CD4-positive, alpha-beta T cell treated with Interleukin-10 for 1 hour (primary cell): ENCODE data around the gene RPS6KA5.
A peak's percentile ranks its signal among the peaks of the same experiment; 100 is the strongest.

Source experiments
- DNase-seq: peaks from one replicate; pipeline ENCODE4 v3.0.0-alpha.2; 2020

Gene RPS6KA5

DNA sequence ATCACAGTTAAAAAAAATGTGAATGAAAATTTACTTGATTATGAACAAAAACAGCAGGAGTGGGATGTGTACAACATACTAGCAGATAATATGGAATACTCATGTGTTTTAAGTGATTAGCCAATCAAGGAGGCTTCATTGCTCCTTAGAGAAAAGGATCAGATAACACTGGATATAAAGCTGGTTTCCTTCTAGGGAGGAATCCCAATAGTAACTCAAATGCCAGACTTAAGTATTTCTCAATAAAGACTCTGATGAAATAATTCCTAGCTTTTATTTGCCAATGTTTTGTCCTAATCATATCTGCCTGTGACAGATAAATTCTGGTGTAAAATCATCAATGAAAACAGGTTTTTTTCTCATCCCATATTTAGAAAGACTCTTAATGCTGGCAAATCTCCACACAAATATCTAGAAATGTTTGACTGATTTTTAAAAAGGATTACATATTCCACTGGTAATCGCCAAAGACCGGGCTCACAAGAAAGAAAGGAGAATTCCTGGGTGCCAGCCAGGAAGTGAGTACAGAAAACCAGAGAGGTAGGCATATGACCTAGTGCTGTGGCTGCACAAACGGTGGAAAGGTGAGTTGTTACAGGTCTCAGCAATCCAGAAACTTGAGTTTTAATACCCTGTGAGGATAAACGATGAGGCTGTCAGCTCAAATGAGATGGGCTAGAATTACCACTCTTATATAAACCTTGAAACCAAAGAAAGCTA is 135.7 kb downstream of the RPS6KA5 start:
- no peak for DNase-seq

DNA sequence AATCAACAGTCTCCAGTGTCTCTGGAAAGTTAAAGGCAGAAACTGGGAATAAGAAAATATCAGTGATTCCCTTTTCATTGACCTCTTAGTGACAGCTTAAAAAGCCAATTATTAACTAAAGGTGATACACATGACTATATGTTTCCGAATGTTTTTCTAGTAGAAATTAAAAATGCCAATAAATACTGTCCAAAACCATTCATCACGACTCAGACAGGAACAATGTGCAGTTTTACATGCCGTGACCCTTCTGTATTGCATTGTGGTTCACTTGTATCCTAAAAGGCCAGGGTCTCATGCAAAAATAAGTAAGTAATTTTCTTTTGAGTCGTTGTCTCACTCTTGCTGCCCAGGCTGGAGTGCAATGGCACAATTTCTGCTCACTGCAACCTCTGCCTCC is 138.3 kb downstream of the RPS6KA5 start:
- DNase-seq: no peak

DNA sequence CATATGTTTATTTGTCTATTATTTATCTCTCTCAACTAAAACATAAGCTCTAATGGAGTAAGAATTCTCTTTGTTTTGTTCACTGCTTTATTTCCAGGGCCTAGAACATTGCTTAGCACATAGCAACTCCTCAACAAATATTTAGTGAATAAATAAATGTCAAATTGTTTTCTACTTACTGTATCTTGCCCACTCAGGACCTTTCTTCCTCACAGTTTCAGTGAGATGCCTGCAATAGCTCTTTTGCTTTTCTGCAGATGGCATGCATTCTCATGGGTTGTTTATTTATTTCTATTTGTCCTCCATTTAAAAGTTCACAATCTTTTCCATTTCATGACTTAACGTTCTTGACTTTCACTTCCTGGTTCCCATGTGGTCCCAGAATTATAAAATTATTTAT is 149.3 kb downstream of the RPS6KA5 start:
- DNase-seq: no peak

DNA sequence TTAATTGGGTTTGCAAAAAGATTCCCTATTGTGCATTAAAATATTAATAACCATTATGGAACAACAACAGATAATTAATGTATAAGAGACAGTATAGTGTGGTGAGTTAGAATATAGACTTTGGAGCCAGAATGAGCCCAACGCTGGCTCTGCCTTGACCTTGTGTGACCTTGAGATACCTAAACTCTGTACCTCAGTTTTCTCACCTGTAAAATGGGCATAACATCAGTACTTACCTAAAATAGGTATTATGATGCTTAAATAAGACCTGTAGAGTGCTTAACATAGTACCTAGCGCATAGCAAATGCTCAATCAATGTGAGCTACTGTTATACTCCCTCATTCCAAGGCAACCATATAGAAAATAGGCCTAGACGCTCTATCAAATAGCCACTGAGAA is 153.3 kb downstream of the RPS6KA5 start:
- DNase-seq: no peak

DNA sequence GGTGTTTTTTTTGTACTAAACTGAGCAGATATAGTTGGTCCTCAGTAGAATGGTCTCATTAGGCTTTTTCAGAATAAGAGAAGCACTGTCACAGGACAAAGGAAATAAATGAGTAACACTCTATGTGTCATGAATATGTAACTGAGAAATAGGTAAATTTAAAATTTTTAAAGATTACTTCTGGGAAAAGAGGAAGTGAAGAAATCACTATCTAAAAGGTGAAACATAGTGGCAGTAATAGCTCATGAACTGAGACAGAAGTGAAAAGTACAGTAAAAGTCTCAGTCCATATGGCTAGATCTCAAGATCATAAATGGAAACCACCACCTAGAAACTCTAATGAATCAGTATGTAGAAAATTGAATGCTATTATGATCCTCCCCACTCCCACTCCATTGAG is 154.9 kb downstream of the RPS6KA5 start:
- no peak for DNase-seq

DNA sequence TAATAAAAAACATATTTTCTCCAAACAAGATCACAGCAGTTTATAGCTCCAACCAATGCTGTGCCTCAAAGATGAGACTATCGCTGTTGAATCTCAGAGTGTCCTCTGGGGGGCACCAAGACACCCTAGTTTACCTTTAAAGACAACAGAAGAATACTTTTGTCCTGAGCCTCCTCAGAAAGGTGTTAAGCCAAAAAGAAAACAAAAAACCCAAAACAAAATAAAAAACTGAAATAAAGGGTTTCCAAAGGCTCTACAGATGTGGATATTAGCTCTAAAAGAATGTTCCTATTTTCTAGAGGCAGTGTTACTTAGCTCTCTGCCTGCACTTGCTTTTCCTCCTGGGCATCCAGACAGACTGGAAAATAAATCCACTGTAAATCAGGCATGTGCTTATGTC is 157.3 kb downstream of the RPS6KA5 start:
- peak; percentile 76 for DNase-seq

DNA sequence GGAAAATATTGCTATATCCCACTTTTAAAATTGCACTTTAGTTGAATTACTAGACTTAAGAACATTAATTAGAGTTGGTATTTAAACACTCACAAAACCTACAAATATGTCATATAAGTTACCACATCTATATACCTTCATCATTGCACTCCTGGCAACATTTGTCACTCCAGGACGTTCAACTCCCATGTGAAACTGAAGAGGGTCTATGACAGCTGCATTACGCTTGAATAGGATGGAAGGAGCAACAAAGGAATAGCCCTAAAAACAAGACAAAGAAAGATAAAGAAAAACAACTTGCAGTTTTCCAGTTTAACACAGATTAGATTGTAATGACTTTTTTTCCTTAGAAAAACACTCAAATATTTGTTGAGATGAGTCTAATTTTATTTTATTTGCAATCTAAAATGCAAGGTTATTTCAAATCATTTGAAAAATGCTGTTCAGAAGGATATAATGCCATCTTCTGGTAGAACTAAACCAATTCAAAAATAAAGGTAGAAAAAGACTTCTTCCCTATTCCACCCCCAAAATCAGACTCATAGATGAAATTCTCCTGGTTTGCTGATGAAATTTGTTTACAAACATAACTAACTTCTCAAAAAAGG is 159.9 kb downstream of the RPS6KA5 start:
- no peak for DNase-seq

DNA sequence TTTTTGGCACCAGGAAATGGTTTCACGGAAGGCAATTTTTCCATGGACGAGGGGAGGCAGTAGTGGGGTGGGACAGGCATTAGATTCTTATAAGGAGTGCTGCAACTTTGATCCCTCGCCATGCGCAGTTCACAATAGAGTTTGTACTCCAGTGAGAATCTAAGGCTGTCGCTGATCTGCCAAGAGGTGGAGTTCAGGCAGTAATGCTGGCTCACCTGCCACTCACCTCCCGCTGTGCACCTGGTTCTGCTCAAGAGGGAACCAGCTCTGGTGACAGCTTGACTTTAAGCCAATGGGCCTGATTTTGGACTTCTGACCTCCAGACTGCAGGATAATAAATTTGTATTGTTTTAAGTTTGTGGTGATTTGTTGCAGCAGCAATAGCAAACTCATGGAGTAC is 163.4 kb downstream of the RPS6KA5 start:
- no peak for DNase-seq

DNA sequence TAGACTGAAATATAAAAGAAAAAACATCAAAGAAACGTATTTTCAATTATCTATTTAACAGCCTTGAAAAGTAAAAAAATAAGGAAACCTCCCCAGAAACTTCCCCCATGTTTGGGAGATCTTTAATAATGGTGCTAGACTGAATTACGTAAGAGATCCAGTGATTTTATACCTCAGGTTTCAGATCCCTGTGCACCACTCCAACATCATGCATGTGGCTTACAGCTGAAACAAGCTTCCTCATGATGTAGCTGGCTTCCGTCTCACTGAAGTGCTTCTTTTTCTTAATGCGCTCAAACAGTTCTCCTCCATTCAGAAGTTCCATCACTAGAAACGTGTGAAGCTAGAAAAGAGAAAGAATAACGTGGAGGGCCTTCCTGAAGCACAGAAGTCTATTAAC is 166.2 kb downstream of the RPS6KA5 start:
- no peak for DNase-seq

DNA sequence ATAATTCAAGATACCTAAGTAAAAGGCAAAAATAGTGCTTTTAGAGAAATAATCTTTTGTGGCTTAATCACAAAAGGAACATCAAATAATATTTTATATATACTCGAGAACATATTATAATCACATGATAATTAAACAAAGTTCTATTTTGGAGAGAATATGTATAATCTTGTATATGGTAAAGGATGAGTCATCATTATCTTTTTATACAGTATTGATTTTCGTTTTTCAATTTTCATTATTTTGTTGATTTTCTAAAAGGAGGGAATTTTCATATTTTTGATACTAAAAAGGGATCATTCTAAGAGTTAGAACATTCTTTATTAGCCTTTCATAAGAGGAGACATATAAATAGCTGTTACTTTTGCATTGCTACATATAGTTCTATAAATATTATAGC is 166.9 kb downstream of the RPS6KA5 start:
- DNase-seq: no peak

DNA sequence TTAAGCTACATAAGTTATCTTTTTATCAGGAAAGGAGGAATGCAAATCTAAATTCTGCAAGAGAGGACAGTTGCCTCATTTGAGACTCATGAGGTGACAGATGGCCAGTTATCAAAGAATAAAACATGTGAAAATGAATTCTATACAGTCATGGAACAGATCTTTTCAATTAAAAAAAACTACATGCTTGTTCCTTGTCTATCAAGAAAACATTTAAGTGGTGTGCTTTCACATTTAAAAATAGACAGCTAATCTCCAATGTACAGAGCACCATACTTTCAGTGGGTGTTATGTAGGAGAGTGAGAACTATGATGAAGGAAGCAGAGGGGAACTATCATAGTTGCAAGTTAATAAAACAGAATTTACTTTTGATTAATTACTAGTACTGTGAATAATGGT is 167.5 kb downstream of the RPS6KA5 start:
- no peak for DNase-seq

DNA sequence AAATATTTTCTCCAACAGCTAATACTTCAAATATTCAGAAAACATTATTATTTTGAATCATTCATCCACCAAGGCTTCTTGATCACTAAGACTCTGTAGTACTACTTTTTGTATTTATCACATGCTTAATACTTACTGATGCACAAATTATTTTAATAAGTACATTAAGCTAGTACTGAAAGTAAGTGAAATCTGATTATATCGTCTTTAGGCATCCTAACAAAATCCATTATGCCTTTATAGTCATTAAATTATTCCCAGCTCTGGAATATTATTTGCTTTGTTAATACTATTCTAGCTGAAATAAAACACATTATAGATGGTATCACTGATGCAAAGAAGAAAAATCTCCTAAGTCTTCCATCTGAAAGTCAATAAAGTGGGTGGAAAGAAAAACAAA is 169.1 kb downstream of the RPS6KA5 start:
- no peak for DNase-seq

DNA sequence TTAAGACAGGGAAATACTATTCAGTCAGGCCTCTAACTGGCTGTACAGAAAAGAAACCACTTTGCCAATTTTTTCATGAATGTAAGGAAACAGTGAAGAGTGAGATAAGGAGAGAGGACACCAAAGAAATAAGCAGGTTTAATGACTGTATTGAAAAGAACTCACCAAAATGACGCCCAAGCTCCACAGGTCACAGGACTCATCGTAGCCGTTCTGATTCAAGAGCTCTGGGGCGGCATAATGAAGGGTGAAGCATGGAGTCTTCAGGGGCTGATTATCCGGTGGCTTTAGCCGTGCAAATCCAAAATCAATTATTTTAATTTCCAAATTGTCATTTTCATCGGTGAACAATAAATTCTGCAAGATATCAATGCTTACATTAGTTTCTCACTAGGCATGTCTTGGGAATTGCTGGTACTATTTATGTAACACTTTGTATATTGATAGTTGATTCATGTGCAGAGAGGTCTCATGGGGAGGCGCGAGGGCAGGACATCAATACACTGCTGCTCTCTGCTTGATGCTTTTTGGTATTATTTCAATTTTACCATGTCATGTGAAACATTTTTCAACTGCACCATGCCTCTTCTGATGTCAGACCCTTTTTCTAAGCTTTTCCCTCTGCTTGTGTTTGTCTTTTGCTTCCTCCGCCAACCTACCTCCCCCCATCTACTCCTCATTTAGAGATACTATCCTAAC is 170.0 kb downstream of the RPS6KA5 start:
- no peak for DNase-seq

DNA sequence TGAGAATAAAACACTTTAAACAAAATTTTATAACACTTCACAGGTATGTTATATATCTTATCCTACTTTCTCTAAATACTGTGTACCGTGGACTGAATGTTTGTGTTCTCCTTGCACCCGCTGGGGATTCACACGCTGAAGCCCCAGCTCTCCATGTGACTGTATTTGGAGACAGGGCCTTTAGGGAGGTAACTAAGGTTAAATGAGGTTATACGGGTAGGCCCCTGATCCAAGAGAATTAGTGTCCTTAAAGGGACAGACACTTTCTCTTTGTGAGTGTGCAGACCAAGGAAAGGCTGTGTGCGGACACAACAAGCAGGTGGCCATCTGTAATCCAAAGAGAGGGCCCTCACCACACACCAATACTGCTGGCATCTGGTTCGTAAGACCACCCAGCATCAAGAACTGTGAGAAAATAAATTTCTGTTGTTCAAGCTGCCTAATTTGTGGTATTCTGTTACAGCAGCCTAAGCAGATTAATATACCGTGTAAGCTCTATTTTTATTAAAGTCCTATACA is 174.1 kb downstream of the RPS6KA5 start:
- DNase-seq: no peak

DNA sequence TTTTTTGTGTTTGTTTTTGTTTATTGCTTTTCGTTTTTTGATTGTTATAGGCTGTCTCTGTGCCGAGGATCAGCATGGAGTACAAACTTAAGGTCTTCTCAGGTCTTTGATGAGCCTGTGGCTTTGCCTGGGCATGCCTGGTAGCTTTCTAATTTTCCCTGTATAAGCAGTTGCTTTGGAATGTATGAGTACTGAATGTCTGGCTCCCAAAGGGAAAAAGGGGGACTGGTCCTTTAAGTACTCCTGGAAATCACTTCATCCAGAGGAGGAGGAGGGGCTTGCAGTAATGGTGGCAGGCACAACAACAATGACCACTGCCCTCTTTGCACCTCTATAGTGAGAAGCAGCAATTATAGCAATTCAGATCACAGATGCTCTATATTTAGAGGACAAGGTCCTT is 176.7 kb downstream of the RPS6KA5 start:
- DNase-seq: no peak

DNA sequence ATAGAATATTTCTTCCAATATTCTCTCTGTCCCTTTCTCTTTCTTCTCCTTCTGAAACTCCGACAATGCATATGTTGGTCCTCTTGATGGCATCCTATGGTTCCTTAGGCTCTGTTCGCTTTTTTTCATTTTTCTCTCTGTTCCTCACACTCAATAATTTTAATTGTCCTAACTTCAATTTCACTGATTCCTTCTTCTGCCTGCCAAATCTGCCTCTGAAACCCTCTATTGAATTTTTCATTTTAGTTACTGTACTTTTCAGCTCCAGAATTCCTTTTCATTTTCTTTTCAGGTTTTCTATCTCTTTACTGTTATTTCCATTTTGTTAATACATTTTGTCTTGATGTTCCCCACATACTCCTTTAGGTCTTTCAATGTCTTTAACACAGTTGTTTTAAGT is 177.2 kb downstream of the RPS6KA5 start:
- DNase-seq: no peak

DNA sequence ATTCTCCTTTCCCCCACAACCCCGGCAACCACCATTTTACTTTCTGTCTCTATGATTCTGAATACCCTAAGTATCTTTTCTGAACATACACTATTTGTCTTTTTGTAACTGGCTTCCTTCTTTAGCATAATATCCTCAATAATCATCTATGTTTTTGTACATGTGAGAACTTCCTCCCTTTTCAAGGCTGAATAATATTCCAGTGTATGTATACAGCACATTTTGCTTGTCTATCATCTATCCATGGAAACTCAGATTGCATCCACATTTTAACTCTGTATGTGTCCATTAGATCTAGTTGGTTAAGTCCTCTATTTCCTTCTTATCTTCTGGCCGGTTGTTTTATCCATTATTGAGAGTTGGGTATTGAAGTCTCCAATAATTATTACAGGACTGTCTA is 180.2 kb downstream of the RPS6KA5 start:
- DNase-seq: no peak

DNA sequence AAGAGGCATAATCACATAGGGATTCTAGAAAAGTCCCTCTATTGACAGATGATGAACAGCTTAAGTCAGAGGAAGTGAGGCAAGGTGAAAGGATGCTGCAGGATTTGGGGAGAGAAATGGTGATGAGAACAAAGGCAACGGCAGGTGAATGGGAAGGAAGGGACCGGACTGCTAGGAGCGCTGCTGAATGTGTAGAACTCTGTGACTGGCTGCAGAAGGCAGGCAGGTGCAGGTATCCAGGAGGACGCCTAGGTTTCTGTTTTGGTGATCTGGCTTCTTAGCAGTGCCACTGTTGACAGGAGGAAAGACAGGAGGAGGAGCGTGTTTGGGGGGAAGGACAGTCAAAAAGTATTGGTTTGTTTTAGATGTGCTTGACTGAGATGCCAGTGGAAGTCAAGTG is 185.8 kb downstream of the RPS6KA5 start:
- DNase-seq: no peak

DNA sequence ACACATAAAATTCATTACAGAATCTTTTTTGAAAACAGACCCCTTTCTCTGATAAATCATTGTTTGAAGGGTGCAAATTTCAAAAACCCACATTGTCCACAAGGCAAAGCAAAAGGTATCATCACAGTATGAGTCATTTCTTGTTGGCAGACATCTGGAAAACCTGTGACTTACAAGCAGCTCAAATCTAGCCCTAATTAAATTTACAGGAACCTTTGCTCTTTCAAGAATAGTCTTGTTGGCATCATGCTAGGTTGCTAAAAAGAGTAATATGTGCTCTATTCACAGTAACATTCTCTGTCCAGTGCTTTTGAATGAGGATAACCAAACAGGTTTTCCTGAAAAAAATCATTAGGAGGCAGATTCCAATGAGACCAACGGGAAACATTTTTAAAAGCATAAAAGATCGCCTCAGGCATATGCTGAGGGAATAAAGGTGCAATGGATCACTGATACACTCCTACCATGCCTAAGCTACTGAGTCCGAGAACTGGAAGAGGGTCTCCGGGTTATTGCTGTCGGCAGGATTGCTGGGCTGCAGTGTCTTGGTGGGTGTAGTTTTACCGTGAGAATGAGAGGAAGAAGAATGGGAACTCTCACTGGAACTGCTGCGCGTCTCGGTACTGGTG is 188.7 kb downstream of the RPS6KA5 start:
- no peak for DNase-seq

DNA sequence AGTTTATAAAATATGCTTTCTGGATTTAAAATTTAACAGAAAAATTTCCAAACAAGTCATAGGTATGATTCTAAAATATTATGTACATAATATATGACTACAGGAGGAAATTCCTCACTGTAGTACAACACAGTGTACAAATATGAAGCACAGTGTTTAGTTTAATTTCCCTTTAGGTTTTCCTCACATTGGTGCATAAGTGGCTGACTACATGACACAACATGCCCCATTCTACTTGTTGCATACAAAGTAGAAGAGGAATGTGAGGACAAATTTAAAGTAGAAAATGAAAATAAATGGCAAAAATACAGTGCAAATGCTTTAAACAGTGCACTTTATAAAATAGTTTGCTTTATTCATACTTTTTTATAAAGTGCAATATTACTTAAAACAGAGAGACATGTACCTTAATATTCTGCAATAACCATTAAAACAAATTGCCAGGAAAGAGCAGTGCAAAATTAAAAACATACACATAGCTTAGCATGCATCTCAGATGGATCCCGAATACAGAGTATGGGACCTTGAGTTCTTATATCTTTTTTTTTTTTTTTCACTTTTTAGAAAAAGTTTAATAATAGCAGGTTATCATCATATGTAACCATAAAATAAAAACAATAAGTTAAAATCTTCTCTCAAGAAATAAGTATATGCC is 189.4 kb downstream of the RPS6KA5 start:
- no peak for DNase-seq

DNA sequence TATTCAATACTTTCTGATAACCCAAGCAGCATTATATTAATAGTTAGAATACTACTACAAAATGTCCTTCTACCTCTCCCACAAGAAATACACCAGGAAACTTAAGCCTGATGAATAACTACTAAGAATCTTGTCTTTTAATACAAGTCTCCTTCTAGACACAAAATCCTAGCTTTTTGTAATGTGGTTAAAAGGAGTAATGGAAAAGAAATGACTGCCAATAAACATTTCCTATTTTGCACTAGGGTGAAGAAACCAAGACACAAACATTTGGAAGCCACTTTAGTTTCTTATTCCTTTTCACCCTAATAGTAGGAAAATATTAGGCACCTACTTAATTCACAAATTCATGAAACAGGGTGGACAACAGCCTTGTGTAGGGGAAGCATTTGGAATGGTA is 192.9 kb downstream of the RPS6KA5 start:
- no peak for DNase-seq

DNA sequence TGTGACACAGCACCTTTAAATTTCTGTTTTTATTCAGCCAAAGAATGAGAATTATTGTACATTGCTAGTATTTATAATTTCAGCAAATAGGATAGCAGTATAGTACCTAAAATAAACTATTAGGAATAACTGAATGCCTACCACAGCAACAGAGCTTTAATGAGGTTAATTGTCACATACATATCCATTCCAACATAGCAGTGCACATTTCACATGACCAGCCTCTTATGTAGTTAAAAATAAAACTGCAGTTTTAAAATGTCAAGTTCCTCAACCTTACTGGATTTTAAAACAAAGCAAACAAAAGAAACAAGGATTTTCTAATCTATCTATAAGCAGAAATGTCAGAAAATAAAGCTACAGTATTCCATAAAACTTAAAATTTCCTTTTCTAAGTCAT is 193.6 kb downstream of the RPS6KA5 start:
- DNase-seq: no peak

DNA sequence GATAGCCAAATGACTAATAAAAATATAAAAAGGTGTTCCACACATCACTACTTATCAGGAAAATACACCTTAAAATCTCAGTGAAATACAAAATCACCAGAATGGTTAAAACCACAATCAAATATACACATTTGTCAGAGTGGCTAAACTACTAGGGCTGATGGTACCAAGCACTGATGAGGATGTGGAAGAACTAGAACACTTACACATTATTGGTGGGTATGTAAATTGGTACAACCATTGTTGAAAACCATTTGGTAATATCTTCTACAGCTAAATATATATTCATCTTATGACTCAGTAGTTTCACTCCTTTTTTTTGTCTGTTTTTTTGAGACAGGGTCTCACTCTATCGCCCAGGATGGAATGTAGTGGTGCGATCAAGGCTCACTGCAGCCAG is 195.7 kb downstream of the RPS6KA5 start:
- DNase-seq: no peak
